GM19193 (cell line): ENCODE measurements around the gene POU5F1.

Source experiments
- POLR2A ChIP-seq: IDR thresholded peaks from 4 replicates; pipeline ENCODE4 v1.6.1; 2011; ENCODE audit not compliant: insufficient read depth, insufficient read length; ENCODE audit errors: extremely low read depth

The POU5F1 gene

GRCh38 chr6:31190488-31190887 lies 20.0 kb upstream of the POU5F1 start:
- no peak for TF ChIP-seq POLR2A

DNA sequence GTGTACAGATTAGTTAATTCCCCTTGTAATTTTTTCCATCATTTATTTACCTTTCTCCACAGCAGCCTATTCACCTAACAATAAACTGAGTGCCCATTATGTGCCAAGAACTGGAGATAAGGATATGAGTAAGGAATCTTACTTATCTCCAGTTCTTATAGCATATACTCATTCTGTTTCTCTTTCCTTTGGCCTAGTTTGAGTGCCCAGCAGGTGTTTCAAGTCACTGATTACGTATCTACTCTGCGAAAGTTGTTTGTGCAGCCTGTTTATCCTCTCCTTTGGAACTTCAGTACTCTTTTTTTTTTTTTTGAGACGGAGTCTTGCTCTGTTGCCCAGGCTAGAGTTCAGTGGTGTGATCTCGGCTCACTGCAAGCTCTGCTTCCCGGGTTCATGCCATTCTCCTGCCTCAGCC lies 17.3 kb upstream of the POU5F1 start:
- TF ChIP-seq POLR2A, result no peak

GRCh38 chr6:31186052-31186734 lies 15.7 kb upstream of the POU5F1 start:
- TF ChIP-seq POLR2A, result no peak

- no peak for TF ChIP-seq POLR2A
Measured at GRCh38 chr6:31180500-31180899, 10.0 kb upstream of the POU5F1 start.

DNA sequence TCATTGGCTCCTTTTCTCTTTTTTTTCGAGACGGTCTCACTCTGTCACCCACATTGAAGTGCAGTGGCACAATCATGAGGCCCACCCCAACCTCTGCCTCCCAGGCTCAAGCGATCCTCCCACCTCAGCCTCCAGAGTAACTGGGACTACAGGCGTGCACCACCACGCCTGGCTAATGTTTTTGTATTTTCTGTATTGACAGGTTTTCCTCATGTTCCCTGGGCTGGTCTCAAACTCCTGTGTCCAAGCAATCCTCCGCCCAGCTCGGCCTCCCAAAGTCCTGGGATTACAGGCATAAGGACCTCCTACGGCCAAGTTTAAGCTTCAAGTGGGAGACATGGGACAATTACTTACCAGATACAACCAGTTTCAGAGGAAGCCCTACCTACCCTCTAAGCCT lies 9.4 kb upstream of the POU5F1 start:
- TF ChIP-seq POLR2A, result no peak

- TF ChIP-seq POLR2A, result no peak
Measured at GRCh38 chr6:31179042-31179386, 8.5 kb upstream of the POU5F1 start.

GRCh38 chr6:31178143-31179041 lies 7.9 kb upstream of the POU5F1 start:
- TF ChIP-seq POLR2A, result no peak

DNA sequence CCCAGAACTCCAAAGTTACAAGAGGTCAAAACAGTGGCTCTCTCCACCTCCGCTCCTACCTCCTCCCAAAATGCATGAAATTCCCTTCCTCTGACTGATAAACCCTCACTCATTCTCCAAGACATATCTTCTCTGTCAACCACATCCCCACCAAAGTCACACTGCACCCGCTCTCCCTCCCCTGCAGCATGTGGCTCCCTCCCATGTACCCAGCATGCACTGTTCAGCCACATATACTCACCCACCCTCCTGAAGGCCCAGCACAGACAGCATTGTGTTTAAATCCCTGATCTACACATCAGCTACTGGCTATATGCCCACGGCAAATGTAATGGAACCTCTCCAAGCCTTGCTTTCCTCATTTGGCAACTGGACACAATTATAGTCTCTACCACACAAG lies 5.5 kb upstream of the POU5F1 start:
- no peak for TF ChIP-seq POLR2A

DNA sequence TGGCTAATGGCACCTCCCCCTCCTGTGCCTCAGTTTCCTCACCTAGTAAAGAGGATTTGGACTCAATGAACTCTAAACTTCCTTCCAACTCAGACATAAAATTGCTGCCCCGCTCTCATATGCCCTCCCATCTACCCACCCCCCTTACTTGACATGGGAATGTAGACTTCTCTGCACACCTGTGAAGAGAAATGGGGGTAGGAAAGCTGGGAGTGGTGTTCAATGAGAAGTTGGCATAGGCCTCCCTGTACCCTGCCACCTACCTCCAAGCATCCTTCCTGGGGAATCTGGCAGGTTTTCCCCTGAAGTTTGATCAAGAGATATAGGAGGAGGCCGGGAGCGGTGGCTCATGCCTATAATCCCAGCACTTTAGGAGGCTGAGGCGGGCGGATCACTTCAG lies 3.9 kb upstream of the POU5F1 start:
- no peak for TF ChIP-seq POLR2A

GRCh38 chr6:31173406-31173805 lies 2.9 kb upstream of the POU5F1 start:
- TF ChIP-seq POLR2A, result no peak

GRCh38 chr6:31172973-31173384 lies 2.5 kb upstream of the POU5F1 start:
- TF ChIP-seq POLR2A, result no peak

DNA sequence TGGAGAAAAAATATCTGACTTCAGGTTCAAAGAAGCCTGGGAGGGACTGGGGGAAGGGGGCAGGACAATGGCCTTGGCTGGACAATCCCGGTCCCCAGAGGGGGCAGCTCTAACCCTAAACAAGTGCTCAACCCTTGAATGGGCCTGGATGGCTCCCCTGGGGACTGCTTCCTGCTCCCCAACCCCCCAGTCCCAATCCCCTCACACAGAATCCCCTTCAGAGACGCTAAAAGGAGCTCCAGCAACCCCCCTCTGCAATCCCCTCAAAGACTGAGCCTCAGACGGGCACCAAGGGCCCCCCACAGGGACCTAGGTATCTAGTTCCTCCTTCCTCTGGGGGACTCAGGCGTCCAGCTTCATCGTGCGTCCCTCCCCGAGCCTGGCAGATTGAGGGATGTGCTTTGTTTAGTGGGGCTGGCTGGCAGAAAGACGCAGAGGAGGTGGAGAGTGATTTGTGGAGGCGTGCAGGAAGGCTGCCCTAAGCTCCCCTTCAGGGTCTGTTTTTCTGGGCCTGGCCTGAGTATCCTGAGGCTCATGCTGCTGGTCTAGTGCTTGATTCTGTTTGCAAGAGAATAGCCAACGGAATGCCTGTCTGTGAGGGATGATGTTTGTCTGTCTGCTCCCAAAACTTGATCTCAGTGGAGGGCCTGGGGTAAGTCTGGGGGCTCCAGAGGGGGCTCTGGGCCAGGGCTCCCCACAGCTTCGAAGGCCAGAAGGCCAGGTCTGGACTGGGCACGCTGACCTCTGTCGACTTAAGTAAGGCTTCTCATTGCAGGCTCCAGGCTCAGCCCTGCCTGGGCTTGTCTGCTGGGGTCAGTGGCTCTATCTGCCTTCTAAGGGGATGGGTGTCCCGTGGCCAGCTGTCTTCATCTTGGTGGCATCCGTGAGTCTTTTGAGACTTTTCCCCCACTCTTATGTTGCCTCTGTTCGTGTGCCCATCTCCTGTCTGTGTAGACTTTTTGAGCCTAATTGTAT lies 1.7 kb upstream of the POU5F1 start:
- TF ChIP-seq POLR2A, result no peak

GRCh38 chr6:31170987-31171671 lies 647 bp upstream of the POU5F1 start:
- no peak for TF ChIP-seq POLR2A

- TF ChIP-seq POLR2A, result no peak
Measured at GRCh38 chr6:31169123-31169857, 1.2 kb downstream of the POU5F1 start.
